Spleen (tissue), 7 donors: ENCODE data around the gene KIF21B.

Experiments used
- CTCF ChIP-seq, 11 experiments: fragments of 200-600 bp in 7 of 11; fragments of 450-650 bp in 4 of 11; sonication (generic) in 4 of 11; IDR thresholded peaks in 8 of 11; conservative IDR thresholded peaks in 3 of 11; 1 replicate in 7 of 11; 2 replicates in 4 of 11; pipeline versions ENCODE4 v1.4.0 to v1.8.0; 2016 to 2021; ENCODE audit warnings: antibody characterized with exemption in 11 of 11, inconsistent platforms in 4 of 11, mild to moderate bottlenecking in 1 of 11
- POLR2A ChIP-seq, 3 donors: fragments of 450-650 bp; IDR thresholded peaks; one replicate each; pipeline ENCODE4 v1.5.1; 2017; ENCODE audit warnings: antibody characterized with exemption in 3 of 3, mild to moderate bottlenecking in 1 of 3
- POLR2AphosphoS5 ChIP-seq, 3 donors: sonication (generic); formaldehyde crosslinking; IDR thresholded peaks; one replicate each; pipeline ENCODE4 v1.5.1; 2017; ENCODE audit warnings: antibody characterized with exemption in 3 of 3
- donor health status: DM: no; HTN: no; CAD: no; lungs with moderate emphysema.
- donor health status: DM: no; HTN: no; CAD: no.
- donor health status: DM: no; HTN: no; CAD: no.

DNA sequence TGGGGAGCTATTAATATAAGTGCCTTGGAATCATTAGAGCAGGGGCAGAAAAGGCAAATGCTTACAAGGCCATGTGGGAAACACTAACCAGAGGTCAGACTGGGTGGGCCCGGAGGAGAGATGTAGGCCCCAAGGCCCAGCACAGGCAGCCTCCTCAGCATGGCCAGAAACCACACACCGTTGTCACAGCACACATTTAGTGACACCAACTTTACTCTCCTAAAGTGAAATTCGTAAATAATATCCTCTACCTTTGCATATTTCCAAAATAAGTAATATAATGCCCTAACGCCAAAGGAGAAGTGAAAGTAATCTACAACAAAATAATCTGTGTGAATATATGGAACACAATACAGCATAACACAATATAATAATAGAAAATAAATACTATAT is 62.6 kb downstream of the KIF21B start:
- no peak for TF ChIP-seq CTCF (IDR thresholded peaks at IDR 0.05 in 8 of 11, conservative IDR thresholded peaks at IDR 0.05 in 3 of 11)
- no peak for TF ChIP-seq POLR2AphosphoS5 (IDR thresholded peaks at IDR 0.05)
- no peak for TF ChIP-seq POLR2A (IDR thresholded peaks at IDR 0.05)
